Measurements from ENCODE around the gene TYRP1. TPM values are rescaled to one million over a fixed set of nuclear protein-coding genes. Genes with fewer than 3 reads are reported as not detected.

TYRP1 gene, protein sequence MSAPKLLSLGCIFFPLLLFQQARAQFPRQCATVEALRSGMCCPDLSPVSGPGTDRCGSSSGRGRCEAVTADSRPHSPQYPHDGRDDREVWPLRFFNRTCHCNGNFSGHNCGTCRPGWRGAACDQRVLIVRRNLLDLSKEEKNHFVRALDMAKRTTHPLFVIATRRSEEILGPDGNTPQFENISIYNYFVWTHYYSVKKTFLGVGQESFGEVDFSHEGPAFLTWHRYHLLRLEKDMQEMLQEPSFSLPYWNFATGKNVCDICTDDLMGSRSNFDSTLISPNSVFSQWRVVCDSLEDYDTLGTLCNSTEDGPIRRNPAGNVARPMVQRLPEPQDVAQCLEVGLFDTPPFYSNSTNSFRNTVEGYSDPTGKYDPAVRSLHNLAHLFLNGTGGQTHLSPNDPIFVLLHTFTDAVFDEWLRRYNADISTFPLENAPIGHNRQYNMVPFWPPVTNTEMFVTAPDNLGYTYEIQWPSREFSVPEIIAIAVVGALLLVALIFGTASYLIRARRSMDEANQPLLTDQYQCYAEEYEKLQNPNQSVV
- 0.38 TPM in 1 of 2 replicates, not detected in the other for total RNA-seq (ENCODE audit: low replicate concordance)

DNA sequence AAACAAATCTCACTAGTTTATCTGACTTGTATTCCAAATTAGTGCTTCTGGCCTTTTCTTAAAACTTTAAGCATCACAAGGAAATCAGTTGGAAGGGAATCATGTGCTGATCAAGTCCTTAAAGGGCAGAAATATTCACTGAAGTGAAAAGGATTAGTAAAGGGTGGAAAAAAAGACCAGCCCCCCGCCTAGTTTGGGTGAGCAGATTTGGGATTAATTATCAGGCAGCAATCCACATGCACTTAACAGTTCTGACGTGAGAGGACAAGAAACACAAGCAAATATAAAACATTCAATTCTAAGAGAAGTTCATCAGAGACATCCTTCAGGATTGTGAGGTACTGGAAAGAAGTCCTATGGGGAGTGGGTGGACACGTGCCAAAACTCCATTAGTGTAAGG is at the start of gene TYRP1:
TSS of gene TYRP1 (plus strand) at position 245 of the 400 bp plus-strand sequence. CDS start 612 bp downstream, outside the sequence.

Other genes with a start within 250 kb of the TYRP1 start
- 10.0 and 29.0 TPM in 2 replicates for gene LURAP1L, start 81.6 kb downstream of the TYRP1 start, total RNA-seq (ENCODE audit: low replicate concordance)